ENCODE measurements around the gene ALDH1L1.

DNA sequence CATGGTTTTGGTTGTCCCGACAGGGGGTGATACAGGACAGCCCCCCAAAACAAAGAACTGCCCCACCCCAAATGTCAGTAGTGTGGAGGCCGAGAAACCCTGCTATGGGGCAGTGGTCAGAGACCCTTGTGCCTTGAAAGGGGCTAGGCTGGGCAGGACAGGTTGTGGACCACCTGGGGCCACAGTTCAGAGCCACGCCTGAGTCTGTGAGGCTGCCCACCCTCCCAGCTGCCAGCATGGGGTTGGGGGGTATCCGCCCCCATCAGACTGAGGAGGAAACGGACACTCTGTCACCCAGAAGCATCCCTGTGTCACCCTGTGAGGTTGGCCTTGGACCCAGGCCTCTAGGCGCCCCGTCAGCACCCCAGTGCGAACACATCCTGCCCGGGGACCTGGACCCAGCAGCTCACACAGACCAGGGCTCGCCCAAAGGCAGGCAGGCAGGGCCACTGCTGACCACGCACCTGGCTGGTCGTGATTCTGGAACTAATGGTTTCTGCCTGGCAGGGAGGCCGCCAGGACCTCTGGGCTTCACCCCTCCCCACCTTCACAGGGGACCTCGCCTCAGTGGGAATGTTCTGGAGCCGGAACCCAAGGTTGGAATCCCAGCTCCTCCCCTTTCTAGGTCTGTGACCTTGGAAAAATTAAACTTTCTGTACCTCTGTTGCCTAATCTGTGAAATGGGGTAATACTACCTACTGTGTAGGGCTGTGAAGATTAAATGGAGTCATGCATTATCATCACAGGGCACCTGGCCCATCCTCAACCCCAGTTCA is 97.8 kb downstream of the ALDH1L1 start:
- TF ChIP-seq, protein P1, sequence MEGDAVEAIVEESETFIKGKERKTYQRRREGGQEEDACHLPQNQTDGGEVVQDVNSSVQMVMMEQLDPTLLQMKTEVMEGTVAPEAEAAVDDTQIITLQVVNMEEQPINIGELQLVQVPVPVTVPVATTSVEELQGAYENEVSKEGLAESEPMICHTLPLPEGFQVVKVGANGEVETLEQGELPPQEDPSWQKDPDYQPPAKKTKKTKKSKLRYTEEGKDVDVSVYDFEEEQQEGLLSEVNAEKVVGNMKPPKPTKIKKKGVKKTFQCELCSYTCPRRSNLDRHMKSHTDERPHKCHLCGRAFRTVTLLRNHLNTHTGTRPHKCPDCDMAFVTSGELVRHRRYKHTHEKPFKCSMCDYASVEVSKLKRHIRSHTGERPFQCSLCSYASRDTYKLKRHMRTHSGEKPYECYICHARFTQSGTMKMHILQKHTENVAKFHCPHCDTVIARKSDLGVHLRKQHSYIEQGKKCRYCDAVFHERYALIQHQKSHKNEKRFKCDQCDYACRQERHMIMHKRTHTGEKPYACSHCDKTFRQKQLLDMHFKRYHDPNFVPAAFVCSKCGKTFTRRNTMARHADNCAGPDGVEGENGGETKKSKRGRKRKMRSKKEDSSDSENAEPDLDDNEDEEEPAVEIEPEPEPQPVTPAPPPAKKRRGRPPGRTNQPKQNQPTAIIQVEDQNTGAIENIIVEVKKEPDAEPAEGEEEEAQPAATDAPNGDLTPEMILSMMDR (conservative IDR thresholded peaks at IDR 0.05; ENCODE audit: low read depth, low read length), result no peak
- TF ChIP-seq EZH2 (IDR thresholded peaks at IDR 0.05; ENCODE audit: low read length, unreplicated experiment) (no peak), EZH2phosphoT487 (IDR thresholded peaks at IDR 0.05; ENCODE audit: borderline replicate concordance, low read length) (no peak)

Data from PC-3 (cell line).